HCT116 (cell line): ENCODE data around the gene COG5. TPM values are rescaled to one million over a fixed set of nuclear protein-coding genes. Genes with fewer than 3 reads are reported as not detected.

Experiments used
- ATAC-seq: fragments of 200-7000 bp; cut with Tn5 transposase; 2 replicates; pipeline ENCODE4 v1.9.1; 2020; ENCODE audit warnings: mild to moderate bottlenecking, moderate library complexity
- BruUV-seq: library from RNA; stranded (reverse); fragments of 400-500 nt; replicated peaks from 2 replicates; lab custom pipeline; 2021; lab: Mats Ljungman, UMichigan
- CTCF ChIA-PET: fragments of 300-600 bp; sonication (Branson Sonifier 250); formaldehyde crosslinking; loops from one replicate; lab custom pipeline; 2021; ENCODE audit warnings: antibody characterized with exemption; lab: Charles Lee
- POLR2A ChIA-PET: fragments of 300-600, 350-600 bp; sonication (Branson Sonifier 250); formaldehyde crosslinking; loops from one replicate; lab custom pipeline; 2021; ENCODE audit warnings: antibody characterized with exemption; lab: Charles Lee
- RAD21 ChIA-PET, 2 experiments: fragments of 300-600 bp; sonication (Branson Sonifier 250); formaldehyde crosslinking; loops; one replicate each; lab custom pipeline; 2023; ENCODE audit warnings: low total read pairs in 2 of 2; ENCODE audit not compliant: uncharacterized antibody in 2 of 2, unreplicated experiment in 2 of 2, low non-redundant PET in 1 of 2; lab: Charles Lee
- DNase-seq: peaks from one replicate; pipeline ENCODE4 v3.0.0-alpha.2; 2010; ENCODE audit warnings: low read depth, low spot score
- H2AFZ ChIP-seq: fragments of 200-600 bp; shearing (Covaris generic), sonication (generic); 2 replicates; pipeline ENCODE4 v1.6.1; 2017; ENCODE audit warnings: low read depth, mixed run types, mixed read lengths, antibody characterized with exemption, low read length; ENCODE audit not compliant: poor library complexity, severe bottlenecking
- H3K27ac ChIP-seq: 2 replicates; pipeline ENCODE4 v1.5.1; 2012; ENCODE audit warnings: low read depth, low read length
- H3K27me3 ChIP-seq: fragments of 200-600 bp; sonication (generic); 2 replicates; pipeline ENCODE4 v1.6.1; 2016; ENCODE audit warnings: mixed run types, low read length, mixed read lengths; ENCODE audit not compliant: insufficient read depth
- H3K36me3 ChIP-seq, 2 experiments: fragments of 200-500 bp in 1 of 2; fragments of 200-600 bp in 1 of 2; sonication (Bioruptor generic) in 1 of 2; sonication (generic) in 1 of 2; 2 replicates each; pipeline versions ENCODE4 v1.5.1 to v1.6.1; 2014 to 2016; ENCODE audit warnings: low read length in 2 of 2, inconsistent platforms in 1 of 2, mixed read lengths in 1 of 2, mixed run types in 1 of 2; ENCODE audit not compliant: insufficient read depth in 2 of 2, control insufficient read depth in 1 of 2
- H3K4me1 ChIP-seq, 2 experiments: fragments of 200-600 bp in 1 of 2; sonication (generic) in 1 of 2; 2 replicates each; pipeline versions ENCODE4 v1.5.1 to v1.6.1; 2012 to 2017; ENCODE audit warnings: low read length in 2 of 2, inconsistent platforms in 1 of 2, mild to moderate bottlenecking in 1 of 2, mixed read lengths in 1 of 2, mixed run types in 1 of 2, moderate library complexity in 1 of 2; ENCODE audit not compliant: insufficient read depth in 2 of 2, control insufficient read depth in 1 of 2
- H3K4me2 ChIP-seq: fragments of 200-600 bp; sonication (generic); 2 replicates; pipeline ENCODE4 v1.6.1; 2017; ENCODE audit warnings: mixed run types, low read length, mixed read lengths
- H3K4me3 ChIP-seq, 2 experiments: fragments of 200-600 bp in 1 of 2; sonication (generic) in 1 of 2; replicated peaks in 1 of 2; 2 replicates each; pipeline ENCODE4 v1.5.1; 2011 to 2016; ENCODE audit warnings: low read length in 2 of 2, control low read depth in 1 of 2, low read depth in 1 of 2, mild to moderate bottlenecking in 1 of 2, mixed read lengths in 1 of 2, mixed run types in 1 of 2
- H3K79me2 ChIP-seq: fragments of 200-600 bp; sonication (generic); 2 replicates; pipeline ENCODE4 v1.6.1; 2017; ENCODE audit warnings: mild to moderate bottlenecking, mixed run types, low read length, moderate library complexity, mixed read lengths; ENCODE audit not compliant: insufficient read depth
- H3K9ac ChIP-seq: fragments of 200-600 bp; sonication (generic); 2 replicates; pipeline ENCODE4 v1.6.1; 2016; ENCODE audit warnings: low read length, mixed read lengths
- H3K9me2 ChIP-seq: fragments of 200-600 bp; sonication (generic), shearing (Covaris generic); 2 replicates; pipeline ENCODE4 v1.6.1; 2017; ENCODE audit warnings: mixed run types, mild to moderate bottlenecking, moderate library complexity; ENCODE audit not compliant: insufficient read depth
- H3K9me3 ChIP-seq, 2 experiments: fragments of 200-500 bp in 1 of 2; fragments of 200-600 bp in 1 of 2; sonication (Bioruptor generic) in 1 of 2; sonication (generic) in 1 of 2; 2 replicates each; pipeline ENCODE4 v1.6.1; 2014 to 2017; ENCODE audit warnings: low read length in 2 of 2, mixed read lengths in 2 of 2, inconsistent platforms in 1 of 2, low read depth in 1 of 2, mild to moderate bottlenecking in 1 of 2, mixed run types in 1 of 2, moderate library complexity in 1 of 2; ENCODE audit not compliant: control insufficient read depth in 1 of 2, insufficient read depth in 1 of 2
- H4K20me1 ChIP-seq: fragments of 200-600 bp; sonication (generic), shearing (Covaris generic); 2 replicates; pipeline ENCODE4 v1.6.1; 2017; ENCODE audit warnings: mixed run types, mild to moderate bottlenecking, moderate library complexity; ENCODE audit not compliant: insufficient read depth
- EZH2 ChIP-seq: fragments of 200-600 bp; sonication (generic); IDR thresholded peaks from 2 replicates; pipeline ENCODE4 v1.6.1; 2017; ENCODE audit warnings: antibody characterized with exemption, mixed run types
- FOSL1 ChIP-seq: IDR thresholded peaks from 2 replicates; pipeline ENCODE4 v1.6.1; 2012; ENCODE audit warnings: low read depth
- JUND ChIP-seq: IDR thresholded peaks from 2 replicates; pipeline ENCODE4 v1.6.1; 2012
- POLR2A ChIP-seq: IDR thresholded peaks from 2 replicates; pipeline ENCODE4 v1.7.0; 2011; ENCODE audit warnings: borderline replicate concordance; ENCODE audit not compliant: insufficient read depth, insufficient read length; ENCODE audit errors: extremely low read depth
- RAD21 ChIP-seq: IDR thresholded peaks from 2 replicates; pipeline ENCODE4 v1.6.1; 2012; ENCODE audit warnings: low read depth, mild to moderate bottlenecking
- SIN3A ChIP-seq: IDR thresholded peaks from 2 replicates; pipeline ENCODE4 v1.6.1; 2012; ENCODE audit warnings: low read depth
- SP1 ChIP-seq: IDR thresholded peaks from 2 replicates; pipeline ENCODE4 v1.6.1; 2012; ENCODE audit warnings: low read depth
- TCF7L2 ChIP-seq: IDR thresholded peaks from 2 replicates; pipeline ENCODE4 v1.7.0; 2011; ENCODE audit warnings: borderline replicate concordance, inconsistent platforms; ENCODE audit not compliant: insufficient read depth, insufficient read length; ENCODE audit errors: extremely low read depth
- ZFX ChIP-seq: fragments of 450-650 bp; IDR thresholded peaks from 2 replicates; pipeline ENCODE4 v1.6.1; 2017
- intact Hi-C: fragments of 100-400 bp; cut with micrococcal nuclease; formaldehyde crosslinking; loops from 2 replicates; pipeline ENCODE4 v1.10.0; 2022
- total RNA-seq: library from RNA; stranded (reverse); gene quantifications from one replicate; pipeline ENCODE4 v1.2.1, GENCODE V29; 2021; ENCODE audit not compliant: unreplicated experiment
- TF ChIP-seq, protein P1 (sequence below): IDR thresholded peaks from 2 replicates; pipeline ENCODE4 v1.6.1; 2012; ENCODE audit warnings: low read depth
- TF ChIP-seq, protein P2 (sequence below): IDR thresholded peaks from 2 replicates; pipeline ENCODE4 v1.6.1; 2011; ENCODE audit warnings: mild to moderate bottlenecking, low read length, moderate library complexity; ENCODE audit not compliant: insufficient replicate concordance; ENCODE audit errors: extremely low read depth
- TF ChIP-seq, protein P3 (sequence below), 3 experiments: fragments of 200-600 bp in 1 of 3; sonication (generic) in 1 of 3; IDR thresholded peaks in 2 of 3; conservative IDR thresholded peaks in 1 of 3; 2 replicates each; pipeline ENCODE4 v1.5.1; 2012 to 2017; ENCODE audit warnings: low read depth in 2 of 3, low read length in 2 of 3, antibody characterized with exemption in 1 of 3, borderline replicate concordance in 1 of 3, control low read depth in 1 of 3, mild to moderate bottlenecking in 1 of 3, mixed read lengths in 1 of 3, mixed run types in 1 of 3, moderate library complexity in 1 of 3; ENCODE audit not compliant: insufficient read depth in 1 of 3

COG5 gene
- total RNA-seq, 1 experiment from 2014 or later, result 30.7 TPM

DNA sequence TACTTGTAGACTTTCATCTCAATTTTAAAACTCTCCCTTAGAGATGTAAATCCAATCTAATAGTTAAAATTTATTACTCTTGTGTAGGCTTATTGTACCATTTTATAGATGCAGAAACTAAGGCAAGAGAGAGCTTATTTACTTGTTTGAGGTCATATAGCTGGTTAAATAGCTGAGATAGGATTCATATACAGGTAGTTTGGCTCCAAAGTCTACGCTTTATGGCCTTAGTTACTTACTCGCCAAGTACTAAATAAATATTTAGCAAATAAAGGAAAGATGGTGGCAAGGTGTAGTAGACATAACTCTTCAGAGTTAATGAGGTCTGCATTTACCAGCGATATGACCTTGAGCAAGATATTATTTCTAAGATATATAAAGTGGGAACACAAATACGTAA, 308.1 kb downstream of the COG5 start:
- CTCF ChIA-PET, result no interaction called here
- intact Hi-C loops, result loop anchor here (10.0 kb wide), 1 partner anchor 339 kb away; no protein-coding TSS in a partner anchor
- no TSS peak for BruUV-seq

DNA sequence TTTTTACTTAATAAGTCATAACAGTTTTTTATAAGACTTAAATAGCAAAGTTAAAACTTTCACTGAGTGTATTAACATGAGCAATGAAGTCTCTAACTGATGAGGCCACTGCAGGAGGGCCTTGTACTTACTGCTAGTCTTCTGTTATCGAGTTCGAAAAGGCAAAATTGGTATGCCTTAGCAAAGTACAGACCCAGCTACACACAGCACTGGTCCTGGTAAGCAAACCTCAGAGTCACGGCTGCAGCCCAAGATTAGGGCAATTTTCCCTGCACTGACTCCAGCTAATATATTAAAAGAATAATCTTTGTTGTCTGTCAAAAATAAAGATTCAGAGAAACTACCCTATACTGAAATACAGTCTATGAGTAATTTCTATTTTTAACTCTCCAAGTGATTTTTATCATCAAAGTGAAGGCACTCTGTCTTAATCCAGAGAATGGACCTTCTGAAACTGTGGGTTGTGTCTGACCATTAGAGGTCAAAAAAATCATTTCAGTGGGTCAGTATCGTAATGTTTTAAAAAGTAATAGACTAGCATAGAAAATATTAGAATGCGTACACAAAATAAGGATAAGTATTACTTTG, 309.2 kb downstream of the COG5 start:
- Histone ChIP-seq H3K36me3 (no peaks in the 10 kb centered on the region), H3K4me3 (no peak overlapping the region), H3K4me1 (no peaks in the 10 kb centered on the region), H3K4me2 (no peak overlapping the region), H3K27me3 (no peaks in the 10 kb centered on the region), H3K79me2 (no peaks in the 10 kb centered on the region), H3K9ac (no peak overlapping the region), H4K20me1 (no peaks in the 10 kb centered on the region), H2AFZ (no peak overlapping the region), H3K9me2 (no peaks in the 10 kb centered on the region), H3K9me3 (no peaks in the 10 kb centered on the region), H3K27ac (no peak overlapping the region)
- RAD21 ChIA-PET, result no interaction called here
- intact Hi-C loops, result loop anchor here (10.0 kb wide), 1 partner anchor 340 kb away; no protein-coding TSS in a partner anchor
- TF ChIP-seq, protein P1, sequence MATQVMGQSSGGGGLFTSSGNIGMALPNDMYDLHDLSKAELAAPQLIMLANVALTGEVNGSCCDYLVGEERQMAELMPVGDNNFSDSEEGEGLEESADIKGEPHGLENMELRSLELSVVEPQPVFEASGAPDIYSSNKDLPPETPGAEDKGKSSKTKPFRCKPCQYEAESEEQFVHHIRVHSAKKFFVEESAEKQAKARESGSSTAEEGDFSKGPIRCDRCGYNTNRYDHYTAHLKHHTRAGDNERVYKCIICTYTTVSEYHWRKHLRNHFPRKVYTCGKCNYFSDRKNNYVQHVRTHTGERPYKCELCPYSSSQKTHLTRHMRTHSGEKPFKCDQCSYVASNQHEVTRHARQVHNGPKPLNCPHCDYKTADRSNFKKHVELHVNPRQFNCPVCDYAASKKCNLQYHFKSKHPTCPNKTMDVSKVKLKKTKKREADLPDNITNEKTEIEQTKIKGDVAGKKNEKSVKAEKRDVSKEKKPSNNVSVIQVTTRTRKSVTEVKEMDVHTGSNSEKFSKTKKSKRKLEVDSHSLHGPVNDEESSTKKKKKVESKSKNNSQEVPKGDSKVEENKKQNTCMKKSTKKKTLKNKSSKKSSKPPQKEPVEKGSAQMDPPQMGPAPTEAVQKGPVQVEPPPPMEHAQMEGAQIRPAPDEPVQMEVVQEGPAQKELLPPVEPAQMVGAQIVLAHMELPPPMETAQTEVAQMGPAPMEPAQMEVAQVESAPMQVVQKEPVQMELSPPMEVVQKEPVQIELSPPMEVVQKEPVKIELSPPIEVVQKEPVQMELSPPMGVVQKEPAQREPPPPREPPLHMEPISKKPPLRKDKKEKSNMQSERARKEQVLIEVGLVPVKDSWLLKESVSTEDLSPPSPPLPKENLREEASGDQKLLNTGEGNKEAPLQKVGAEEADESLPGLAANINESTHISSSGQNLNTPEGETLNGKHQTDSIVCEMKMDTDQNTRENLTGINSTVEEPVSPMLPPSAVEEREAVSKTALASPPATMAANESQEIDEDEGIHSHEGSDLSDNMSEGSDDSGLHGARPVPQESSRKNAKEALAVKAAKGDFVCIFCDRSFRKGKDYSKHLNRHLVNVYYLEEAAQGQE, result no peak
- TF ChIP-seq ZFX, result no peak
- no peak for TF ChIP-seq JUND
- no peak for TF ChIP-seq SIN3A
- TF ChIP-seq, protein P2, sequence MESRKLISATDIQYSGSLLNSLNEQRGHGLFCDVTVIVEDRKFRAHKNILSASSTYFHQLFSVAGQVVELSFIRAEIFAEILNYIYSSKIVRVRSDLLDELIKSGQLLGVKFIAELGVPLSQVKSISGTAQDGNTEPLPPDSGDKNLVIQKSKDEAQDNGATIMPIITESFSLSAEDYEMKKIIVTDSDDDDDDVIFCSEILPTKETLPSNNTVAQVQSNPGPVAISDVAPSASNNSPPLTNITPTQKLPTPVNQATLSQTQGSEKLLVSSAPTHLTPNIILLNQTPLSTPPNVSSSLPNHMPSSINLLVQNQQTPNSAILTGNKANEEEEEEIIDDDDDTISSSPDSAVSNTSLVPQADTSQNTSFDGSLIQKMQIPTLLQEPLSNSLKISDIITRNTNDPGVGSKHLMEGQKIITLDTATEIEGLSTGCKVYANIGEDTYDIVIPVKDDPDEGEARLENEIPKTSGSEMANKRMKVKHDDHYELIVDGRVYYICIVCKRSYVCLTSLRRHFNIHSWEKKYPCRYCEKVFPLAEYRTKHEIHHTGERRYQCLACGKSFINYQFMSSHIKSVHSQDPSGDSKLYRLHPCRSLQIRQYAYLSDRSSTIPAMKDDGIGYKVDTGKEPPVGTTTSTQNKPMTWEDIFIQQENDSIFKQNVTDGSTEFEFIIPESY, result no peak
- TF ChIP-seq TCF7L2, result no peak
- TF ChIP-seq, protein P3, sequence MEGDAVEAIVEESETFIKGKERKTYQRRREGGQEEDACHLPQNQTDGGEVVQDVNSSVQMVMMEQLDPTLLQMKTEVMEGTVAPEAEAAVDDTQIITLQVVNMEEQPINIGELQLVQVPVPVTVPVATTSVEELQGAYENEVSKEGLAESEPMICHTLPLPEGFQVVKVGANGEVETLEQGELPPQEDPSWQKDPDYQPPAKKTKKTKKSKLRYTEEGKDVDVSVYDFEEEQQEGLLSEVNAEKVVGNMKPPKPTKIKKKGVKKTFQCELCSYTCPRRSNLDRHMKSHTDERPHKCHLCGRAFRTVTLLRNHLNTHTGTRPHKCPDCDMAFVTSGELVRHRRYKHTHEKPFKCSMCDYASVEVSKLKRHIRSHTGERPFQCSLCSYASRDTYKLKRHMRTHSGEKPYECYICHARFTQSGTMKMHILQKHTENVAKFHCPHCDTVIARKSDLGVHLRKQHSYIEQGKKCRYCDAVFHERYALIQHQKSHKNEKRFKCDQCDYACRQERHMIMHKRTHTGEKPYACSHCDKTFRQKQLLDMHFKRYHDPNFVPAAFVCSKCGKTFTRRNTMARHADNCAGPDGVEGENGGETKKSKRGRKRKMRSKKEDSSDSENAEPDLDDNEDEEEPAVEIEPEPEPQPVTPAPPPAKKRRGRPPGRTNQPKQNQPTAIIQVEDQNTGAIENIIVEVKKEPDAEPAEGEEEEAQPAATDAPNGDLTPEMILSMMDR (IDR thresholded peaks at IDR 0.05 in 2 of 3, conservative IDR thresholded peaks at IDR 0.05 in 1 of 3; ENCODE audit: borderline replicate concordance in 1 of 3, insufficient read depth in 1 of 3, low read depth in 2 of 3, low read length in 2 of 3), result no peak
- no peak for TF ChIP-seq EZH2
- TF ChIP-seq FOSL1, result no peak
- TF ChIP-seq POLR2A, result no peak
- DNase-seq, result no peak
- ATAC-seq, result no peak
- POLR2A ChIA-PET, result no interaction called here
- no TSS peak for BruUV-seq
- CTCF ChIA-PET, result no interaction called here

More for the DNA sequence above, 308.1 kb downstream of the COG5 start:
- Histone ChIP-seq H3K4me1 (no peaks in the 10 kb centered on the region), H3K9me2 (no peaks in the 10 kb centered on the region), H3K9ac (no peak overlapping the region), H3K9me3 (no peaks in the 10 kb centered on the region), H3K27me3 (no peaks in the 10 kb centered on the region), H3K36me3 (no peaks in the 10 kb centered on the region), H4K20me1 (no peaks in the 10 kb centered on the region), H3K4me3 (no peak overlapping the region), H3K27ac (no peak overlapping the region), H3K79me2 (no peaks in the 10 kb centered on the region), H2AFZ (no peak overlapping the region), H3K4me2 (no peak overlapping the region)
- no peak for TF ChIP-seq FOSL1
- no peak for TF ChIP-seq SP1
- no peak for TF ChIP-seq JUND
- TF ChIP-seq RAD21, result no peak
- ChIA-PET POLR2A (no interaction called here), RAD21 (no interaction called here)
- ATAC-seq, result no peak
- DNase-seq, result no peak
